ENCODE results near the gene GRXCR2. TPM values are rescaled to one million over a fixed set of nuclear protein-coding genes. Genes with fewer than 3 reads are reported as not detected.
"Not testable (repeated sequence)": the region's sequence is repeated elsewhere in the genome, so short reads cannot be mapped to it uniquely, and the experiment has no call there.

GRXCR2 gene
- total and polyA plus RNA-seq, 2 of the 4 experiments (the other 2 are of a cell fraction): not detected

- Histone ChIP-seq H4K8ac (ENCODE audit: low read depth in 2 of 2, low read length in 2 of 2) (no peak overlapping the region), H3K23ac (ENCODE audit: low read depth, low read length) (no peak overlapping the region), H3K79me1 (ENCODE audit: low read depth in 1 of 2, low read length in 2 of 2) (no peaks in the 10 kb centered on the region), H3K27ac (ENCODE audit: insufficient read depth, low read length) (no peak overlapping the region), H3K9me3 (ENCODE audit: control insufficient read depth, insufficient read depth, low read length) (no peaks in the 10 kb centered on the region), H3K14ac (replicated peaks; ENCODE audit: low read depth, low read length) (no peak overlapping the region), H3K4me2 (ENCODE audit: low read depth, low read length) (peak overlapping the region; percentile 78), H3K4me1 (ENCODE audit: control insufficient read depth, insufficient read depth, low read length) (peaks cover 2% of the 10 kb centered on the region), H2AFZ (replicated peaks; ENCODE audit: low read length, poor library complexity) (no peak overlapping the region), H2BK5ac (ENCODE audit: low read depth, low read length, poor library complexity, severe bottlenecking) (no peak overlapping the region), H3K56ac (ENCODE audit: extremely low read depth, insufficient read depth, low read length) (no peak overlapping the region), H2BK15ac (ENCODE audit: low read depth, low read length) (no peak overlapping the region), H2BK120ac (ENCODE audit: low read depth, low read length) (no peak overlapping the region), H2BK20ac (ENCODE audit: low read depth, low read length) (no peak overlapping the region), H3K9ac (ENCODE audit: low read depth, low read length) (no peak overlapping the region), H4K5ac (ENCODE audit: low read depth, low read length) (no peak overlapping the region), H3K18ac (ENCODE audit: low read depth, low read length) (peak overlapping the region; percentile 54; the same call in 1 of the 2 replicates), H2AK9ac (replicated peaks; ENCODE audit: low read depth, low read length, poor library complexity) (no peak overlapping the region), H3K27me3 (ENCODE audit: control insufficient read depth, insufficient read depth, low read length) (peaks cover 3% of the 10 kb centered on the region), H3K4ac (ENCODE audit: low read depth, low read length) (no peak overlapping the region), H3K4me3 (ENCODE audit: insufficient read depth, low read depth, low read length) (no peak overlapping the region), H4K20me1 (ENCODE audit: insufficient read depth, low read length) (no peaks in the 10 kb centered on the region), H3K9me1 (ENCODE audit: insufficient read depth, low read length) (no peaks in the 10 kb centered on the region), H3K36me3 (ENCODE audit: control insufficient read depth, insufficient read depth, low read length) (no peaks in the 10 kb centered on the region), H4K91ac (ENCODE audit: insufficient read depth, low read depth, low read length) (no peak overlapping the region), H2AK5ac (ENCODE audit: low read depth, low read length) (no peak overlapping the region)
- POLR2A ChIA-PET (ENCODE audit: unreplicated experiment): no interaction called here
- no CpG with 5 or more reads among the region's 1 CpG for whole genome bisulfite sequencing, 2 experiments (ENCODE audit: extremely low coverage in 2 of 2, insufficient read length in 1 of 2)
- DNase-seq: peak; percentile 27
- no TSS peak for BruUV-seq (replicated peaks)
- ATAC-seq (ENCODE audit: low read depth): peak; percentile 65
- dilution Hi-C loops (cut with HindIII; ENCODE audit: low sequenced_read_pairs, unreplicated experiment) (no loop called here), intact Hi-C loops (cut with micrococcal nuclease) (no loop called here), in situ Hi-C loops (cut with MboI; ENCODE audit: low sequenced_read_pairs) (no loop called here)
- CTCF ChIA-PET: no interaction called here
- peak; percentile 66 for TF ChIP-seq CEBPB (IDR thresholded peaks at IDR 0.05; ENCODE audit: low read depth, low read length)
- no peak for TF ChIP-seq BHLHE40 (IDR thresholded peaks at IDR 0.05; ENCODE audit: low read depth, low read length)
These were observed 5.0 kb downstream of the GRXCR2 start for GRCh38 chr5:145867806-145868205.

GRCh38 chr5:145864432-145864831, 8.4 kb downstream of the GRXCR2 start:
- H3K23ac ChIP-seq (ENCODE audit: low read depth, low read length); H2BK120ac ChIP-seq (ENCODE audit: low read depth, low read length); H4K91ac ChIP-seq (ENCODE audit: insufficient read depth, low read depth, low read length); H2BK15ac ChIP-seq (ENCODE audit: low read depth, low read length); H2BK20ac ChIP-seq (ENCODE audit: low read depth, low read length); POLR2A ChIA-PET (ENCODE audit: unreplicated experiment); H3K4me1 ChIP-seq (ENCODE audit: control insufficient read depth, insufficient read depth, low read length); H3K79me1 ChIP-seq (ENCODE audit: low read depth in 1 of 2, low read length in 2 of 2); H3K18ac ChIP-seq (ENCODE audit: low read depth, low read length); H2AFZ ChIP-seq (replicated peaks; ENCODE audit: low read length, poor library complexity); intact Hi-C loops (cut with micrococcal nuclease); H3K14ac ChIP-seq (replicated peaks; ENCODE audit: low read depth, low read length); dilution Hi-C loops (cut with HindIII; ENCODE audit: low sequenced_read_pairs, unreplicated experiment); H3K56ac ChIP-seq (ENCODE audit: extremely low read depth, insufficient read depth, low read length); H3K4me2 ChIP-seq (ENCODE audit: low read depth, low read length); H4K8ac ChIP-seq (ENCODE audit: low read depth in 2 of 2, low read length in 2 of 2); H3K4me3 ChIP-seq (ENCODE audit: insufficient read depth, low read depth, low read length); BruUV-seq (replicated peaks); H3K9ac ChIP-seq (ENCODE audit: low read depth, low read length); H4K5ac ChIP-seq (ENCODE audit: low read depth, low read length); DNase-seq; H3K27me3 ChIP-seq (ENCODE audit: control insufficient read depth, insufficient read depth, low read length); H3K36me3 ChIP-seq (ENCODE audit: control insufficient read depth, insufficient read depth, low read length); H4K20me1 ChIP-seq (ENCODE audit: insufficient read depth, low read length); H3K9me1 ChIP-seq (ENCODE audit: insufficient read depth, low read length); ATAC-seq (ENCODE audit: low read depth); H3K27ac ChIP-seq (ENCODE audit: insufficient read depth, low read length); CTCF ChIA-PET; H3K4ac ChIP-seq (ENCODE audit: low read depth, low read length); H2BK5ac ChIP-seq (ENCODE audit: low read depth, low read length, poor library complexity, severe bottlenecking); H3K9me3 ChIP-seq (ENCODE audit: control insufficient read depth, insufficient read depth, low read length); H2AK9ac ChIP-seq (replicated peaks; ENCODE audit: low read depth, low read length, poor library complexity); H2AK5ac ChIP-seq (ENCODE audit: low read depth, low read length); in situ Hi-C loops (cut with MboI; ENCODE audit: low sequenced_read_pairs): not testable (repeated sequence)
- whole genome bisulfite sequencing, 2 experiments (ENCODE audit: extremely low coverage in 2 of 2, insufficient read length in 1 of 2): no CpG with 5 or more reads among the region's 2 CpGs
